ENCODE measurements around the gene DNMT3L.

DNA sequence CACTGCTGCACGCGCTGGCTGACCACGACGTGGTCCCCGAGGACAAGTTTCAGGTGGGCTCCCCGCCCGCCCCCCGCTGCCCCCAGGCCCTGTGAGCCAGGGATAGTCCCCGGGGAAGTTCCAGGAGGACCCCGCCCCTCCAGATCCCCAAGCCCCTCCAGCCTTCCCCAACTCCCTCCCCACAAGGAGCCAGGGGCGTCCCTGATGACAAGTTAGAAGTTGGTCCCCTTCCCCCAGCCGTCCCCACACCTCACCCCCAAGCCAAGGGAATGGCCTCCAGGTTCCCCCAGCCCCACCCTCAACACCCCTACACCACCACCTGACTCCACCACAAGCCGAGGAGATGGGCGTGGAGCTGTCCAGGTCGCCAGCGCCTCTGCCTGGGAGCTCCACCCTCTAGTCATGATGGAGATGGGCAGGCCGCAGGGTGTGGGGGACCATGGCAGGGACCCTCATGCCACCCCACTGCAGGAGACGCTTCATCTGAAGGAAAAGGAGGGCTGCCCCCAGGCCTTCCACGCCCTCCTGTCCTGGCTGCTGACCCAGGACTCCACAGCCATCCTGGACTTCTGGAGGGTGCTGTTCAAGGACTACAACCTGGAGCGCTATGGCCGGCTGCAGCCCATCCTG is 24.5 kb upstream of the DNMT3L start:
- TF ChIP-seq, protein P1, sequence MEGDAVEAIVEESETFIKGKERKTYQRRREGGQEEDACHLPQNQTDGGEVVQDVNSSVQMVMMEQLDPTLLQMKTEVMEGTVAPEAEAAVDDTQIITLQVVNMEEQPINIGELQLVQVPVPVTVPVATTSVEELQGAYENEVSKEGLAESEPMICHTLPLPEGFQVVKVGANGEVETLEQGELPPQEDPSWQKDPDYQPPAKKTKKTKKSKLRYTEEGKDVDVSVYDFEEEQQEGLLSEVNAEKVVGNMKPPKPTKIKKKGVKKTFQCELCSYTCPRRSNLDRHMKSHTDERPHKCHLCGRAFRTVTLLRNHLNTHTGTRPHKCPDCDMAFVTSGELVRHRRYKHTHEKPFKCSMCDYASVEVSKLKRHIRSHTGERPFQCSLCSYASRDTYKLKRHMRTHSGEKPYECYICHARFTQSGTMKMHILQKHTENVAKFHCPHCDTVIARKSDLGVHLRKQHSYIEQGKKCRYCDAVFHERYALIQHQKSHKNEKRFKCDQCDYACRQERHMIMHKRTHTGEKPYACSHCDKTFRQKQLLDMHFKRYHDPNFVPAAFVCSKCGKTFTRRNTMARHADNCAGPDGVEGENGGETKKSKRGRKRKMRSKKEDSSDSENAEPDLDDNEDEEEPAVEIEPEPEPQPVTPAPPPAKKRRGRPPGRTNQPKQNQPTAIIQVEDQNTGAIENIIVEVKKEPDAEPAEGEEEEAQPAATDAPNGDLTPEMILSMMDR (optimal IDR thresholded peaks at IDR 0.05 in 1 of 3, IDR thresholded peaks at IDR 0.05 in 1 of 3, conservative IDR thresholded peaks at IDR 0.05 in 1 of 3; ENCODE audit: extremely low read depth in 1 of 3, insufficient read depth in 2 of 3, low read length in 3 of 3), result no peak
- no peak for TF ChIP-seq EZH2 (IDR thresholded peaks at IDR 0.05; ENCODE audit: low read length)
